Naive thymus-derived CD8-positive, alpha-beta T cell (primary cell): Measurements from ENCODE around the gene FNDC7. TPM values are rescaled to one million over a fixed set of nuclear protein-coding genes. Genes with fewer than 3 reads are reported as not detected.

ENCODE experiments used
- ATAC-seq, 2 donors: fragments of 150-1000 bp; cut with Tn5 transposase in 1 of 2; sonication (Bioruptor Pico), chemical (Tn5 transposase) in 1 of 2; 1 replicate in 1 of 2; 2 replicates in 1 of 2; pipeline ENCODE4 v1.10.0; 2021; ENCODE audit warnings: mild to moderate bottlenecking in 2 of 2, moderate library complexity in 2 of 2
- POLR2A ChIA-PET: fragments of 350-600 bp; sonication (Branson Sonifier 250); formaldehyde crosslinking; loops from one replicate; lab custom pipeline; 2021; ENCODE audit warnings: antibody characterized with exemption; lab: Charles Lee
- DNase-seq, 10 donors: peaks; one replicate each; pipeline versions ENCODE4 v3.0.0 to v3.0.0-alpha.2; 2020 to 2022
- H3K27ac Mint-ChIP-seq, 10 donors: one replicate each; pipeline ENCODE4 v1.8.0; 2020 to 2022; ENCODE audit warnings: mild to moderate bottlenecking in 10 of 10, mixed read lengths in 10 of 10, moderate library complexity in 4 of 10, inconsistent platforms in 1 of 10
- H3K27me3 Mint-ChIP-seq, 5 donors: one replicate each; pipeline ENCODE4 v1.8.0; 2021 to 2022; ENCODE audit warnings: mixed read lengths in 5 of 5
- H3K36me3 Mint-ChIP-seq, 3 donors: one replicate each; pipeline ENCODE4 v1.8.0; 2020 to 2022; ENCODE audit warnings: mixed read lengths in 3 of 3, mild to moderate bottlenecking in 2 of 3, inconsistent platforms in 1 of 3
- H3K4me1 Mint-ChIP-seq, 4 donors: one replicate each; pipeline ENCODE4 v1.8.0; 2021 to 2022; ENCODE audit warnings: mixed read lengths in 4 of 4
- H3K4me3 Mint-ChIP-seq, 10 donors: one replicate each; pipeline ENCODE4 v1.8.0; 2020 to 2022; ENCODE audit warnings: mild to moderate bottlenecking in 10 of 10, mixed read lengths in 10 of 10, moderate library complexity in 6 of 10, inconsistent platforms in 1 of 10
- H3K9me3 Mint-ChIP-seq, 9 donors: one replicate each; pipeline ENCODE4 v1.8.0; 2020 to 2022; ENCODE audit warnings: mixed read lengths in 9 of 9, mild to moderate bottlenecking in 3 of 9, inconsistent platforms in 1 of 9, moderate library complexity in 1 of 9
- polyA plus RNA-seq, 3 donors: library from polyadenylated mRNA; unstranded; fragments of 300-500 nt; fragmentation: Illumina TruSeq; gene quantifications; one replicate each; pipeline ENCODE4 v1.2.3, GENCODE V29; 2021
- total RNA-seq, 8 experiments: library from RNA in 2 of 8; stranded (reverse) in 2 of 8; gene quantifications; one replicate each; pipeline ENCODE4 v1.2.3 and lab custom pipeline; 2021 to 2026

Gene FNDC7
- total and polyA plus RNA-seq, 5 experiments from 2014 or later = 0.22 to 0.34 TPM; not detected in 3

GRCh38 chr1:108719656-108720435 is 7.1 kb downstream of the FNDC7 start:
- DNase-seq (no peak), ATAC-seq (no peak)
- POLR2A ChIA-PET = no interaction called here
- Mint-ChIP-seq H3K36me3 (no peaks in the 10 kb centered on the region), H3K27me3 (peaks cover 0 to 12% (median 5%) of the 10 kb centered on the region in 5 donors), H3K27ac (no peak overlapping the region), H3K4me1 (no peaks in the 10 kb centered on the region), H3K9me3 (no peaks in the 10 kb centered on the region), H3K4me3 (no peak overlapping the region)

- Mint-ChIP-seq H3K27me3 (peaks cover 0 to 5% (median under 1%) of the 10 kb centered on the region in 5 donors), H3K9me3 (no peaks in the 10 kb centered on the region), H3K36me3 (no peaks in the 10 kb centered on the region), H3K27ac (no peak overlapping the region), H3K4me3 (no peak overlapping the region), H3K4me1 (no peaks in the 10 kb centered on the region)
- POLR2A ChIA-PET = no interaction called here
- ATAC-seq = no peak
- no peak for DNase-seq
Observed at GRCh38 chr1:108722292-108722691, 9.6 kb downstream of the FNDC7 start.

- no peak overlapping the region for H3K4me3 Mint-ChIP-seq
- no peaks in the 10 kb centered on the region for H3K36me3 Mint-ChIP-seq
- H3K9me3 Mint-ChIP-seq = no peaks in the 10 kb centered on the region
- peaks cover 0 to 7% (median 5%) of the 10 kb centered on the region in 5 donors for H3K27me3 Mint-ChIP-seq
- no peak for ATAC-seq
- no peaks in the 10 kb centered on the region for H3K4me1 Mint-ChIP-seq
- POLR2A ChIA-PET = no interaction called here
- DNase-seq = no peak
- H3K27ac Mint-ChIP-seq = no peak overlapping the region
Observed at GRCh38 chr1:108725906-108726305, 13.2 kb downstream of the FNDC7 start.

DNA sequence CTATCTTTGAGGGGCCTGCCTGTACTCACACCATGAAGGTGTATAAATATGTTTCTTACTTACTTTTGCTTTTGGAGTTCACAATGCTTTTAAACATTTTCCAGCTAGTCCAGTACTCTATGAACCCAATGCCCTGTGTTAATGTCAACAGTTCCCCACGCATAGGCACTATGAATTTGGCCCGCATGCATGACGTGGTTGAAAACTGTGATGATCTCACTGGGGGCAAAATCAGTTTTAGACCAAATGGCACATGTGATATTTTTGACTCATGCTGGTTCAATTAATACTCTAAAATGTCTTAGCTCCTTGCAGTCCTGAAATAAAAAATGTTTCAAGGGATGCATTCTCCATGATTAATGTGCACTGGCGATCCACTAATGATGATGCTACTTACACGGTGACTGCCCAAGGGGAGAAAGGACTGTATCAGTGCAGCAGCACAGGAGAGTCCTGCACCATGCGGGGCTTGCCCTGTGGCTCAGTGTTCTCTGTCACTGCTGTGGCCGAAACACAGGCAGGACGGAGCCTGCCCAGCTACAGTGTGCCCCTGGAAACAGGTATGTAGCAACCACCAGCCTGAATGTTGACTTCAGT is 15.7 kb downstream of the FNDC7 start:
- POLR2A ChIA-PET = no interaction called here
- no peak for ATAC-seq

GRCh38 chr1:108729481-108729880 is 16.8 kb downstream of the FNDC7 start:
- no peak for ATAC-seq
- H3K9me3 Mint-ChIP-seq = no peaks in the 10 kb centered on the region

More for the DNA sequence above, 15.7 kb downstream of the FNDC7 start:
- Mint-ChIP-seq H3K9me3 (no peaks in the 10 kb centered on the region), H3K4me1 (no peaks in the 10 kb centered on the region), H3K36me3 (no peaks in the 10 kb centered on the region), H3K27me3 (peaks cover 0 to 7% (median 5%) of the 10 kb centered on the region in 5 donors), H3K4me3 (no peak overlapping the region), H3K27ac (no peak overlapping the region)
- no peak for DNase-seq

DNA sequence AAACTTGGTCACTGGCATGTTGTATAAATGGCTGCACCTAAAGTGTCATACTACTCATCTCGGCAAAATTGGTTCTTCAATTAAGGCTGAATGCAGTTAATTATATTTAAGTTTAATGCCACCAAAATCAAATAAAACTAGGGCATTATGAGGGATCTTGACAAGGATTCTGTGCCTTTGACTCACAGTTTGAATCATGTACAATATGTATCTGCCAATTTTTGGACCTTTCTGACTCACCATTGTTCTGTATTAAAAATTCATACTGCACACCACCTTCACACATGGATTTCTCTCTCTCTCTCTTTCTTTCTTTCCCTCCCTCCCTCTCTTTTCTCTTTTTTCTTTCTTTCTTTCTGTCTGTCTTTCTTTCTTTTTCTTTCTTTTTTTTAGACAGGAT is 19.7 kb downstream of the FNDC7 start:
- POLR2A ChIA-PET = no interaction called here
- no peak for DNase-seq
- no peak overlapping the region for H3K4me3 Mint-ChIP-seq
- H3K4me1 Mint-ChIP-seq = no peaks in the 10 kb centered on the region
- H3K36me3 Mint-ChIP-seq = no peaks in the 10 kb centered on the region
- peaks cover 6 to 12% (median 8%) of the 10 kb centered on the region in 5 donors for H3K27me3 Mint-ChIP-seq
- no peaks in the 10 kb centered on the region for H3K9me3 Mint-ChIP-seq
- ATAC-seq = no peak
- H3K27ac Mint-ChIP-seq = peak overlapping the region in 1 of 10 donors; percentile 41

More at GRCh38 chr1:108729481-108729880, 16.8 kb downstream of the FNDC7 start:
- POLR2A ChIA-PET = interaction anchor here (0.7 kb wide), 1 partner anchor 141 kb away, joined by 4 read pairs; no protein-coding TSS in a partner anchor
- no peak for DNase-seq
- H3K4me1 Mint-ChIP-seq = no peaks in the 10 kb centered on the region
- peaks cover 0 to 7% (median 5%) of the 10 kb centered on the region in 5 donors for H3K27me3 Mint-ChIP-seq
- H3K27ac Mint-ChIP-seq = no peak overlapping the region
- H3K4me3 Mint-ChIP-seq = no peak overlapping the region
- no peaks in the 10 kb centered on the region for H3K36me3 Mint-ChIP-seq

- no peaks in the 10 kb centered on the region for H3K36me3 Mint-ChIP-seq
- no peak for ATAC-seq
- H3K4me1 Mint-ChIP-seq = no peaks in the 10 kb centered on the region
- H3K27me3 Mint-ChIP-seq = peaks cover 3 to 12% (median 7%) of the 10 kb centered on the region in 5 donors
- H3K4me3 Mint-ChIP-seq = no peak overlapping the region
- no peak for DNase-seq
- POLR2A ChIA-PET = no interaction called here
- H3K27ac Mint-ChIP-seq = no peak overlapping the region
- no peaks in the 10 kb centered on the region for H3K9me3 Mint-ChIP-seq
Observed at GRCh38 chr1:108734171-108734865, 21.6 kb downstream of the FNDC7 start.

DNA sequence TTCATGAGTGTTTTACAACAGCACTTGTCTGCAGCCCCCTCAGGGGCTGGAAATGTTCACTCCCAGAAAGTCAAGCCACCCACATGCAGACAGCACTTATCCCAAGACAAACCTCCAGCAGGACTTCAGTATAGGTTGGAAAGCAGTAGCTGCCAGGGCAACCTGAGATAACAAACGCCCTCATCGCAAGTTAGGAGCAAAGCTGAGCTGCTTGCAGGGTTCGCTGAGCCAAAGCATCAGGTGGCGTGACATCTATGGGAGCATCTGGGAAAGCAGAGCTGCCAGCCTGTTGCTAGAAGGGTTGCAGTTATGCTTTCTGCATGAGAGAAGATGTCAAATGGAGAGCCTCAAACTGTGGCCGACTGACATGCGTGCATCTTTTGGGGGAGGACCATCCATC is 29.5 kb downstream of the FNDC7 start:
- peaks cover 0 to 2% (median 0%) of the 10 kb centered on the region in 5 donors for H3K27me3 Mint-ChIP-seq

GRCh38 chr1:108745980-108746381 is 33.3 kb downstream of the FNDC7 start:
- Mint-ChIP-seq H3K9me3 (no peaks in the 10 kb centered on the region), H3K27ac (peak overlapping the region; percentile 95 to 99 (median 98)), H3K4me3 (peak overlapping the region; percentile 92 to 100 (median 97)), H3K27me3 (peaks cover 0 to 2% (median 0%) of the 10 kb centered on the region in 5 donors), H3K36me3 (peaks cover 0 to 7% (median 0%) of the 10 kb centered on the region in 3 donors), H3K4me1 (peaks cover 25 to 44% (median 37%) of the 10 kb centered on the region in 4 donors)
- ATAC-seq = no peak
- POLR2A ChIA-PET = interaction anchor here (0.8 to 1.8 kb wide), 3 partner anchors 54 to 100 kb away, joined by 3 to 6 read pairs (median 3); partner anchors contain the start of genes HENMT1 and PRPF38B
- no peak for DNase-seq

More for the DNA sequence above, 29.5 kb downstream of the FNDC7 start:
- Mint-ChIP-seq H3K27ac (no peak overlapping the region), H3K4me3 (no peak overlapping the region), H3K36me3 (no peaks in the 10 kb centered on the region), H3K9me3 (no peaks in the 10 kb centered on the region), H3K4me1 (peaks cover 6 to 9% (median 8%) of the 10 kb centered on the region in 4 donors)
- ATAC-seq = no peak
- POLR2A ChIA-PET = no interaction called here
- DNase-seq = no peak

GRCh38 chr1:108746382-108747170 is 33.9 kb downstream of the FNDC7 start, which contains the start of gene STXBP3:
Gene STXBP3, plus strand, starts transcription at chr1:108746674. Its CDS starts 64 bp downstream, at chr1:108746738.
- H3K27me3 Mint-ChIP-seq = peaks cover 0 to 2% (median 0%) of the 10 kb centered on the region in 5 donors
- POLR2A ChIA-PET = interaction anchor here (1.0 kb wide), 2 partner anchors 54 to 86 kb away, joined by 3 to 13 read pairs; partner anchors contain the start of genes HENMT1 and PRPF38B
- H3K4me1 Mint-ChIP-seq = peaks cover 26 to 47% (median 38%) of the 10 kb centered on the region in 4 donors
- H3K9me3 Mint-ChIP-seq = no peaks in the 10 kb centered on the region
- peak within 1 kb of the TSS; percentile 95 to 99 (median 98) for H3K27ac Mint-ChIP-seq
- DNase-seq = peak; percentile 98 to 100 (median 100)
- peaks cover 0 to 8% (median 0%) of the 10 kb centered on the region in 3 donors for H3K36me3 Mint-ChIP-seq
- H3K4me3 Mint-ChIP-seq = peak within 1 kb of the TSS; percentile 92 to 100 (median 97)
- peak; percentile 92 to 93 for ATAC-seq

DNA sequence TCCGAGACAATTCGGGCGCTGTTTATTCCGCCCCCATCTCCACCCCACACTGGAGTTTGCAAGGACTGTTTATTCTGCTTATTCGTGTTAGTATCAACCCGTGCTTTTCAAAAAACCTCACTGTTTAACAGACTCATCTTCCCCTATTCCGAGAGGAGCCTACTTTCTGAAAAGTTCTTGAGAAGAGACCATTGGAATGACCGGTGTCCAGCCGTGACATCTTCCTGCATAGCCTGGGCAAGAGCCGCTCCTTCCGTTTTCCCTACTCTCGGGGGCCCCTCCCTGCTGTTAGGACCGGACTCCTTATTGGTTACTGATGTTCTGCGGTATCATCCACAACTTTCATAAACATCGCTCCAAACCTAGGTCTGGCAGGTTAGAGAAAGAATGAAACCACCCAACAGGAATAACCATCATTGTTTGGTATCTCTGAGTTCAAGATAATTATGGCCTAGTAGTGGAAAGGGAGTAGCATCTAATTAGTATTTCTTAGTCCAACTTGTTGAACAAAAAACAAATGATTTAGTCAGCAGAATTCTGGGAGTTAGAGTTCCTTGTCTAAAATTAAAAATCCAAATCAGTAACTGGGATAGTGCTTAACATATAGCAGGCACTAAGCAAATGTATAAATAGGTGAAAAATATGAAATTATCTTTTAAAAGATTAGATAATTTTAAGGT is 34.6 kb downstream of the FNDC7 start:
- ATAC-seq = no peak
- peak overlapping the region; percentile 92 to 99 (median 98) for H3K27ac Mint-ChIP-seq

More for the DNA sequence above, 34.6 kb downstream of the FNDC7 start:
- POLR2A ChIA-PET = interaction anchor here (1.0 kb wide), 2 partner anchors 55 to 87 kb away, joined by 3 to 13 read pairs; partner anchors contain the start of genes HENMT1 and PRPF38B
- H3K9me3 Mint-ChIP-seq = no peaks in the 10 kb centered on the region
- peaks cover 26 to 47% (median 40%) of the 10 kb centered on the region in 4 donors for H3K4me1 Mint-ChIP-seq
- H3K36me3 Mint-ChIP-seq = peaks cover 0 to 8% (median 0%) of the 10 kb centered on the region in 3 donors
- peaks cover 0 to 2% (median 0%) of the 10 kb centered on the region in 5 donors for H3K27me3 Mint-ChIP-seq
- peak in 4 of 10 donors; percentile 4 to 31 (median 14) for DNase-seq
- H3K4me3 Mint-ChIP-seq = peak overlapping the region; percentile 92 to 100 (median 96)
